HG03108 (cell line): ENCODE measurements around the gene UBE2D3.
A peak's percentile ranks its signal among the peaks of the same experiment; 100 is the strongest.
"Not testable (repeated sequence)": the region's sequence is repeated elsewhere in the genome, so short reads cannot be mapped to it uniquely, and the experiment has no call there.

ENCODE experiments used
- ATAC-seq: cut with Tn5 transposase; IDR thresholded peaks from one replicate; pipeline ENCODE4 v1.9.1; 2021; ENCODE audit warnings: moderate library complexity; ENCODE audit not compliant: unreplicated experiment

The UBE2D3 gene

GRCh38 chr4:102832105-102832504 lies 4.8 kb upstream of the UBE2D3 start:
- no peak for ATAC-seq

- ATAC-seq, result no peak
These were observed 2.5 kb upstream of the UBE2D3 start for GRCh38 chr4:102829803-102830202.

GRCh38 chr4:102828497-102828808 lies 1.1 kb upstream of the UBE2D3 start:
- no peak for ATAC-seq

GRCh38 chr4:102827674-102828496 lies 534 bp upstream of the UBE2D3 start:
- ATAC-seq, result peak; percentile 78

GRCh38 chr4:102826105-102826889 lies 1.1 kb downstream of the UBE2D3 start:
- no peak for ATAC-seq

GRCh38 chr4:102825261-102826091 lies 1.9 kb downstream of the UBE2D3 start:
- no peak for ATAC-seq

- no peak for ATAC-seq
These were observed 3.0 kb downstream of the UBE2D3 start for GRCh38 chr4:102824398-102824797.

- ATAC-seq, result no peak
These were observed 3.5 kb downstream of the UBE2D3 start for GRCh38 chr4:102823897-102824296.

GRCh38 chr4:102823464-102823863 lies 3.9 kb downstream of the UBE2D3 start:
- no peak for ATAC-seq

GRCh38 chr4:102819588-102820365 lies 7.6 kb downstream of the UBE2D3 start:
- ATAC-seq, result no peak

- not testable (repeated sequence) for ATAC-seq
These were observed 8.3 kb downstream of the UBE2D3 start for GRCh38 chr4:102819100-102819499.

- ATAC-seq, result no peak
These were observed 9.6 kb downstream of the UBE2D3 start for GRCh38 chr4:102817613-102818268.

- no peak for ATAC-seq
These were observed 10.2 kb downstream of the UBE2D3 start for GRCh38 chr4:102817021-102817605.

GRCh38 chr4:102815981-102816380 lies 11.4 kb downstream of the UBE2D3 start:
- no peak for ATAC-seq

GRCh38 chr4:102809691-102810090 lies 17.7 kb downstream of the UBE2D3 start:
- ATAC-seq, result no peak

GRCh38 chr4:102809190-102809589 lies 18.2 kb downstream of the UBE2D3 start:
- peak; percentile 57 for ATAC-seq

GRCh38 chr4:102808009-102808408 lies 19.3 kb downstream of the UBE2D3 start:
- no peak for ATAC-seq

GRCh38 chr4:102807345-102807744 lies 20.0 kb downstream of the UBE2D3 start:
- ATAC-seq, result peak; percentile 50

- no peak for ATAC-seq
These were observed 27.5 kb downstream of the UBE2D3 start for GRCh38 chr4:102799816-102800215.

- ATAC-seq, result no peak
These were observed 32.4 kb downstream of the UBE2D3 start for GRCh38 chr4:102794999-102795398.
